Fibroblast of pulmonary artery (primary cell): ENCODE measurements around the gene CDS2.

Experiments
- DNase-seq: peaks from one replicate; pipeline ENCODE4 v3.0.0-alpha.2; 2010; ENCODE audit warnings: low read depth
- H3K4me3 ChIP-seq: replicated peaks from 2 replicates; pipeline ENCODE4 v1.5.1; 2011; ENCODE audit warnings: low read depth, mild to moderate bottlenecking, control low read depth, low read length, moderate library complexity
- TF ChIP-seq, protein P1 (sequence below): IDR thresholded peaks from 2 replicates; pipeline ENCODE4 v1.5.1; 2011; ENCODE audit warnings: mild to moderate bottlenecking, control low read depth, low read length, inconsistent platforms; ENCODE audit errors: missing control alignments

Gene CDS2

DNA sequence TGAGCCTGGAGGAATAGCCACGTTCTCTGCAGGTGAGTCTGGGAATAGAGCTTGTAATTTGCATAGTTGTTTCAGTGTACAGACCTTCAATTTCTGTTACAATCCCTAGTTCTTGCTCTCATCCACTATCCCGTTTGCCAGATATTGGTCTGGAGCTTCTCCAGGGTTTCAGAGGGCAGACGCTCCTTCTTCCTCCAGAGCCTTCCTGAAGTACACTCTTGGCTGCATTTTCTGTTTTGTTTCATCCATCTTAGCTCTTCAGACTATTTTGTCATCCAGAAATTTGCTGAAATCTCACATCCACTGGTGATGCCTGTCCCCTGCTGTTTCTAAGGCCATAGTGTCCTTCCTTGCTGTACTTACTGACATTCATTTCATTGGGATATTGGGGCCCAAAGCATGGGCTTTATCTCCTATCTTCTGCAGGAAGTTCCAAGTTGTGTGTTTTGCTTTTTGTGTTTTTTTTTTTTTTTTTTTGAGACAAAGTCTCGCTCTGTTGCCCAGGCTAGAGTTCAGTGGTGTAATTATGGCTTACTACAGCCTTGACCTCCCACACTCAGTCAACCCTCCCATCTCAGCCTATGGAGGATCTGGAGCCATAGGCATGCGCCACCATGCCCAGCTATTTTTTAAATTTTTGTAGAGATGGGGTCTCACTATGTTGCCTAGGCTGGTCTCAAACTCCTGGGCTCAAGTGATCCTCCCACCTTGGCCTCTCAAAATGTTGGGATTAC lies 18.7 kb downstream of the CDS2 start:
- DNase-seq: peak; percentile 39
- H3K4me3 ChIP-seq: no peak overlapping the region
- TF ChIP-seq, protein P1, sequence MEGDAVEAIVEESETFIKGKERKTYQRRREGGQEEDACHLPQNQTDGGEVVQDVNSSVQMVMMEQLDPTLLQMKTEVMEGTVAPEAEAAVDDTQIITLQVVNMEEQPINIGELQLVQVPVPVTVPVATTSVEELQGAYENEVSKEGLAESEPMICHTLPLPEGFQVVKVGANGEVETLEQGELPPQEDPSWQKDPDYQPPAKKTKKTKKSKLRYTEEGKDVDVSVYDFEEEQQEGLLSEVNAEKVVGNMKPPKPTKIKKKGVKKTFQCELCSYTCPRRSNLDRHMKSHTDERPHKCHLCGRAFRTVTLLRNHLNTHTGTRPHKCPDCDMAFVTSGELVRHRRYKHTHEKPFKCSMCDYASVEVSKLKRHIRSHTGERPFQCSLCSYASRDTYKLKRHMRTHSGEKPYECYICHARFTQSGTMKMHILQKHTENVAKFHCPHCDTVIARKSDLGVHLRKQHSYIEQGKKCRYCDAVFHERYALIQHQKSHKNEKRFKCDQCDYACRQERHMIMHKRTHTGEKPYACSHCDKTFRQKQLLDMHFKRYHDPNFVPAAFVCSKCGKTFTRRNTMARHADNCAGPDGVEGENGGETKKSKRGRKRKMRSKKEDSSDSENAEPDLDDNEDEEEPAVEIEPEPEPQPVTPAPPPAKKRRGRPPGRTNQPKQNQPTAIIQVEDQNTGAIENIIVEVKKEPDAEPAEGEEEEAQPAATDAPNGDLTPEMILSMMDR: no peak

GRCh38 chr20:5146099-5146668 lies 19.4 kb downstream of the CDS2 start:
- no peak for DNase-seq
- TF ChIP-seq, protein P1: no peak
- no peak overlapping the region for H3K4me3 ChIP-seq

- TF ChIP-seq, protein P1: no peak
- DNase-seq: no peak
- H3K4me3 ChIP-seq: no peak overlapping the region
Measured at GRCh38 chr20:5146871-5147592, 20.2 kb downstream of the CDS2 start.

GRCh38 chr20:5148581-5148980 lies 21.8 kb downstream of the CDS2 start:
- TF ChIP-seq, protein P1: no peak
- no peak overlapping the region for H3K4me3 ChIP-seq
- DNase-seq: no peak

- no peak for DNase-seq
- no peak overlapping the region for H3K4me3 ChIP-seq
- TF ChIP-seq, protein P1: no peak
Measured at GRCh38 chr20:5149892-5150225, 23.1 kb downstream of the CDS2 start.

DNA sequence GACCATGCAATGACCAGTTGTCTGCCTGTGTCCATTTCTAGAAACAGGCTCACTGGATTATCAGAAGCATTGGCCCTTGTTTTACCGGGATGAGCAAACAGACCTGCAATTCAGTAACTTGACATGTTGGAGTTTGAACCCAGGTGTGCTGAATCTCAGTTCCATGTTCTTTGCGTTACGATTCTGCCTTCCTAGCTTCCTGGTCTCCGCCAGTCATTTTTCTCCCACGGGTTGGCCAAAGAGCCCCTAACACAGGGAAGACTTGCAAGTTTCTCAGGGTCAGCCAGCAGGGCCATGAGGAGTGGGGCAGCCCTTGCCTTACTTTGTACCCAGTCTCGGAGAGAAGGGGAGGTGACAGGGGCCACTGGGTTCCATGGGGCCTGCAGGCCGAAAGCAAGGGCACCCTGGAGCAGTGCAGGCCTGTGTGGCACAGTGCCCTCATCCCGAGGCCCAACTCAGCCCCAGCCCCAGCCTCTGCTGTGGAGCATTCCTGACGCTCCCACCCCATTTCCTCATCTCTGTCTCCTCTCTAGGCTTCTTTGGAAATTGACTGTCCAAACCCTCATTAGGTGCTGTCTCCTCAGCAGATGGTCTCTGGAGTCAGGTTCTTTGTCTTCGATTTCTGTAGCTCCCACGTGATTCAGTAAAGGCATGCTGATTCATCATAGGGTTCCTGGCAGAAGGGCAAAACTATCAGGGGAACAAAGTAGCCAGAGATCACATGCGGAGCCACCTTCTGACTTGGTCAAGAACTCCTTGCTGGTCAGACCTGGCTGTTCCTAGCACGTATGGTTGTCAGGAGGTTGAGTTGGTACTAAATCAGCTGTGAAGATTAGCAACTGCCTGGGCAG lies 23.6 kb downstream of the CDS2 start:
- no peak overlapping the region for H3K4me3 ChIP-seq
- DNase-seq: peak; percentile 49
- TF ChIP-seq, protein P1: no peak
